SIG-M5 treated with dmso at 0.1 percent for 504 hours (cell line): ENCODE results near the gene TMEM54.
"Not testable (repeated sequence)": the region's sequence is repeated elsewhere in the genome, so short reads cannot be mapped to it uniquely, and the experiment has no call there.

Experiments used
- DNase-seq: peaks from one replicate; lab custom pipeline; 2025; ENCODE audit not compliant: unreplicated experiment; lab: John Stamatoyannopoulos, UW

Gene TMEM54

GRCh38 chr1:32919811-32920733, 18.9 kb upstream of the TMEM54 start:
- DNase-seq = no peak

GRCh38 chr1:32918179-32918578, 17.0 kb upstream of the TMEM54 start:
- no peak for DNase-seq

- no peak for DNase-seq
These were observed 16.3 kb upstream of the TMEM54 start for GRCh38 chr1:32917521-32917920.

GRCh38 chr1:32915766-32916706, 14.8 kb upstream of the TMEM54 start:
- DNase-seq = no peak

- no peak for DNase-seq
These were observed 9.1 kb upstream of the TMEM54 start for GRCh38 chr1:32910319-32910718.

GRCh38 chr1:32907435-32907834, 6.2 kb upstream of the TMEM54 start:
- no peak for DNase-seq

GRCh38 chr1:32906654-32907053, 5.5 kb upstream of the TMEM54 start:
- DNase-seq = no peak

- DNase-seq = not testable (repeated sequence)
These were observed 4.4 kb upstream of the TMEM54 start for GRCh38 chr1:32905588-32905987.

GRCh38 chr1:32904797-32905196, 3.6 kb upstream of the TMEM54 start:
- no peak for DNase-seq

GRCh38 chr1:32903991-32904785, 3.0 kb upstream of the TMEM54 start:
- DNase-seq = no peak

- DNase-seq = no peak
These were observed 1.3 kb upstream of the TMEM54 start for GRCh38 chr1:32902535-32902920.

- DNase-seq = no peak
These were observed 790 bp upstream of the TMEM54 start for GRCh38 chr1:32901823-32902534.

- DNase-seq = no peak
These were observed 726 bp downstream of the TMEM54 start for GRCh38 chr1:32900371-32900955.

- no peak for DNase-seq
These were observed 1.4 kb downstream of the TMEM54 start for GRCh38 chr1:32899586-32900296.

GRCh38 chr1:32898958-32899357, 2.2 kb downstream of the TMEM54 start:
- no peak for DNase-seq

- no peak for DNase-seq
These were observed 3.1 kb downstream of the TMEM54 start for GRCh38 chr1:32898056-32898455.

GRCh38 chr1:32897082-32898049, 3.8 kb downstream of the TMEM54 start:
- DNase-seq = no peak

GRCh38 chr1:32896451-32896850, 4.7 kb downstream of the TMEM54 start:
- DNase-seq = no peak
